Stimulated activated naive CD8-positive, alpha-beta T cell treated with anti-CD3 and anti-CD28 coated beads, Interleukin-15, Interleukin-2, amounts not matched to agents 100 U/mL and 50 U/mL, for 24 hours (primary cell): ENCODE results near the gene EXOC4.

ENCODE experiments used
- ATAC-seq: fragments of 150-1000 bp; cut with Tn5 transposase; one replicate; pipeline ENCODE4 v1.10.0; 2021
- DNase-seq: peaks from one replicate; pipeline ENCODE4 v3.0.0; 2021

The EXOC4 gene

GRCh38 chr7:133576612-133577168 is 323.8 kb downstream of the EXOC4 start:
- DNase-seq: no peak
- ATAC-seq: no peak

- DNase-seq (no peak), ATAC-seq (no peak)
Measured at GRCh38 chr7:133582766-133583523, 330.1 kb downstream of the EXOC4 start.

- ATAC-seq: no peak
Measured at GRCh38 chr7:133583545-133584171, 330.8 kb downstream of the EXOC4 start.

GRCh38 chr7:133584956-133585668 is 332.2 kb downstream of the EXOC4 start:
- ATAC-seq (no peak), DNase-seq (no peak)

More at GRCh38 chr7:133583545-133584171, 330.8 kb downstream of the EXOC4 start:
- DNase-seq: no peak

GRCh38 chr7:133586253-133586652 is 333.4 kb downstream of the EXOC4 start:
- ATAC-seq (no peak), DNase-seq (no peak)

GRCh38 chr7:133587903-133588302 is 335.0 kb downstream of the EXOC4 start:
- no peak for ATAC-seq
- DNase-seq: no peak

- ATAC-seq: no peak
- no peak for DNase-seq
Measured at GRCh38 chr7:133590795-133591194, 337.9 kb downstream of the EXOC4 start.

GRCh38 chr7:133591704-133592340 is 338.9 kb downstream of the EXOC4 start:
- DNase-seq: no peak

GRCh38 chr7:133593561-133593960 is 340.7 kb downstream of the EXOC4 start:
- ATAC-seq (no peak), DNase-seq (no peak)

More at GRCh38 chr7:133591704-133592340, 338.9 kb downstream of the EXOC4 start:
- no peak for ATAC-seq

- DNase-seq: no peak
- ATAC-seq: no peak
Measured at GRCh38 chr7:133601617-133602016, 348.7 kb downstream of the EXOC4 start.

- no peak for DNase-seq
- ATAC-seq: no peak
Measured at GRCh38 chr7:133602291-133602690, 349.4 kb downstream of the EXOC4 start.

- DNase-seq: no peak
- no peak for ATAC-seq
Measured at GRCh38 chr7:133606991-133607390, 354.1 kb downstream of the EXOC4 start.

- DNase-seq (no peak), ATAC-seq (no peak)
Measured at GRCh38 chr7:133609806-133610205, 356.9 kb downstream of the EXOC4 start.

GRCh38 chr7:133611955-133612354 is 359.1 kb downstream of the EXOC4 start:
- ATAC-seq: no peak

GRCh38 chr7:133613250-133613790 is 360.4 kb downstream of the EXOC4 start:
- no peak for ATAC-seq
- no peak for DNase-seq

More at GRCh38 chr7:133611955-133612354, 359.1 kb downstream of the EXOC4 start:
- DNase-seq: no peak

GRCh38 chr7:133614251-133614650 is 361.4 kb downstream of the EXOC4 start:
- ATAC-seq (no peak), DNase-seq (no peak)

GRCh38 chr7:133618970-133619369 is 366.1 kb downstream of the EXOC4 start:
- ATAC-seq (no peak), DNase-seq (no peak)

- ATAC-seq (no peak), DNase-seq (no peak)
Measured at GRCh38 chr7:133619491-133619890, 366.6 kb downstream of the EXOC4 start.

- DNase-seq: no peak
- ATAC-seq: no peak
Measured at GRCh38 chr7:133623721-133624120, 370.8 kb downstream of the EXOC4 start.

GRCh38 chr7:133625046-133625445 is 372.2 kb downstream of the EXOC4 start:
- DNase-seq (no peak), ATAC-seq (no peak)

GRCh38 chr7:133629701-133630100 is 376.8 kb downstream of the EXOC4 start:
- DNase-seq (no peak), ATAC-seq (no peak)

- no peak for DNase-seq
- ATAC-seq: no peak
Measured at GRCh38 chr7:133633055-133633454, 380.2 kb downstream of the EXOC4 start.
